ENCODE results near the gene BAG2. TPM values are rescaled to one million over a fixed set of nuclear protein-coding genes. Genes with fewer than 3 reads are reported as not detected.
A peak's percentile ranks its signal among the peaks of the same experiment; 100 is the strongest.

The BAG2 gene
- total and polyA plus RNA-seq, 2 of the 4 experiments (the other 2 are of a cell fraction) = 8.1 to 10.0 TPM

DNA sequence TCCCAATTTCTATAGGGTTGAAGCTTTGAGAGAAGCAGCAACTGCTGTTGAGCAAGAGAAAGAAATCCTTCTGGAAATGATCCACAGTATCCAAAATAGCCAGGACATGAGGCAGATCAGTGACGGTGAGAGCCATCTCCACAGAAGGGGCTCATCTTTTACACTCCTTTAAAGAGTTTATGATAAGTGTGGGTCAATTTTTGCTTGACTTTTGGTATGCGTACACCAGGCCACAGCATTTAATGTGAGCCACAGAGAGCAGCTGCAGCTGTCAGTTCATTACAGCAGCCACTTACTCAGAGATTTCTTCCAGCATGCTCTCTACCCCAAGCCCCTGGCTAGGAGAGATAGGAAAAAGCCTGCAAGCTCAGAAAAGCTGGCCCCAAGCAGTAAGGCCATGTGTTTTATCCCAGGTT lies 9.9 kb downstream of the BAG2 start:
- H3K4me1 ChIP-seq (ENCODE audit: control insufficient read depth, insufficient read depth, low read length) = peaks cover 20% of the 10 kb centered on the region

More for the DNA sequence above, 9.9 kb downstream of the BAG2 start:
- no peak overlapping the region for H3K14ac ChIP-seq (replicated peaks; ENCODE audit: low read depth, low read length)
- no peaks in the 10 kb centered on the region for H3K27me3 ChIP-seq (ENCODE audit: control insufficient read depth, insufficient read depth, low read length)
- CTCF ChIA-PET = no interaction called here
- peaks cover 29% of the 10 kb centered on the region for H3K36me3 ChIP-seq (ENCODE audit: control insufficient read depth, insufficient read depth, low read length)
- peak overlapping the region; percentile 10; the same call in 1 of the 2 replicates for H2AK5ac ChIP-seq (ENCODE audit: low read depth, low read length)
- POLR2A ChIA-PET (ENCODE audit: unreplicated experiment) = no interaction called here
- intact Hi-C loops (cut with micrococcal nuclease) = loop anchor here (2.0 kb wide), 1 partner anchor 135 kb away; the partner anchor contains the start of gene PRIM2
- H3K4me3 ChIP-seq (ENCODE audit: insufficient read depth, low read depth, low read length) = no peak overlapping the region
- no peak overlapping the region for H2BK15ac ChIP-seq (ENCODE audit: low read depth, low read length)
- H3K79me1 ChIP-seq (ENCODE audit: low read depth in 1 of 2, low read length in 2 of 2) = peaks cover 10 to 52% of the 10 kb centered on the region in 2 experiments; a peak in 3 of 4 replicates
- H2BK120ac ChIP-seq (ENCODE audit: low read depth, low read length) = no peak overlapping the region
- peak overlapping the region; percentile 18 for H2BK5ac ChIP-seq (ENCODE audit: low read depth, low read length, poor library complexity, severe bottlenecking)
- peak; percentile 65 for ATAC-seq (ENCODE audit: low read depth)
- H4K5ac ChIP-seq (ENCODE audit: low read depth, low read length) = no peak overlapping the region
- H3K9me3 ChIP-seq (ENCODE audit: control insufficient read depth, insufficient read depth, low read length) = no peaks in the 10 kb centered on the region
- H3K18ac ChIP-seq (ENCODE audit: low read depth, low read length) = no peak overlapping the region
- peaks cover 13% of the 10 kb centered on the region; the same call in 1 of the 2 replicates for H3K9me1 ChIP-seq (ENCODE audit: insufficient read depth, low read length)
- DNase-seq = peak; percentile 83
- H3K4me2 ChIP-seq (ENCODE audit: low read depth, low read length) = no peak overlapping the region
- H2BK20ac ChIP-seq (ENCODE audit: low read depth, low read length) = no peak overlapping the region
- peak overlapping the region; percentile 50; the same call in 1 of the 2 replicates for H3K27ac ChIP-seq (ENCODE audit: insufficient read depth, low read length)
- no peak for TF ChIP-seq POLR2A (IDR thresholded peaks at IDR 0.05; ENCODE audit: low read depth, low read length)
- no peak for TF ChIP-seq RCOR1 (IDR thresholded peaks at IDR 0.05; ENCODE audit: insufficient replicate concordance, low read length)
- no peak for TF ChIP-seq FOS (IDR thresholded peaks at IDR 0.05; ENCODE audit: low read depth, low read length)
- no peak for TF ChIP-seq ELK1 (IDR thresholded peaks at IDR 0.05; ENCODE audit: borderline replicate concordance, low read depth, low read length)
- no peak for TF ChIP-seq MAFK (IDR thresholded peaks at IDR 0.05; ENCODE audit: low read depth, low read length)
- peak; percentile 68; the same call in 1 of the 2 replicates for TF ChIP-seq CEBPB (IDR thresholded peaks at IDR 0.05; ENCODE audit: low read depth, low read length)
- no peak for TF ChIP-seq CHD1 (IDR thresholded peaks at IDR 0.05; ENCODE audit: low read depth, low read length)
- TF ChIP-seq MXI1 (IDR thresholded peaks at IDR 0.05; ENCODE audit: borderline replicate concordance, low read depth, low read length) = peak; percentile 43; the same call in 1 of the 2 replicates
- TF ChIP-seq BHLHE40 (IDR thresholded peaks at IDR 0.05; ENCODE audit: low read depth, low read length) = no peak
- no peak for TF ChIP-seq SMC3 (IDR thresholded peaks at IDR 0.05; ENCODE audit: low read depth, low read length)
- TF ChIP-seq RFX5 (IDR thresholded peaks at IDR 0.05; ENCODE audit: low read depth, low read length) = no peak
- TF ChIP-seq MAZ (IDR thresholded peaks at IDR 0.05; ENCODE audit: borderline replicate concordance, low read depth, low read length) = no peak
- BruUV-seq (replicated peaks) = no TSS peak
- no peak overlapping the region for H4K91ac ChIP-seq (ENCODE audit: insufficient read depth, low read depth, low read length)
- peak overlapping the region; percentile 4; the same call in 1 of the 2 replicates for H3K4ac ChIP-seq (ENCODE audit: low read depth, low read length)
- no CpG with 5 or more reads among the region's 2 CpGs for WGBS, 2 experiments (ENCODE audit: extremely low coverage in 2 of 2, insufficient read length in 1 of 2)
- no peak overlapping the region for H3K9ac ChIP-seq (ENCODE audit: low read depth, low read length)
- dilution Hi-C loops (cut with HindIII; ENCODE audit: low sequenced_read_pairs, unreplicated experiment) = no loop called here
- H4K8ac ChIP-seq (ENCODE audit: low read depth in 2 of 2, low read length in 2 of 2) = peak overlapping the region in 1 of 2 experiments; percentile 47; a peak in 1 of 4 replicates
- no peak overlapping the region for H2AFZ ChIP-seq (replicated peaks; ENCODE audit: low read length, poor library complexity)
- in situ Hi-C loops (cut with MboI; ENCODE audit: low sequenced_read_pairs) = loop anchor here (5.0 to 10.0 kb wide), 2 partner anchors 135 to 277 kb away; partner anchors contain the start of gene PRIM2
- H2AK9ac ChIP-seq (replicated peaks; ENCODE audit: low read depth, low read length, poor library complexity) = peak overlapping the region; percentile 7
- H3K23ac ChIP-seq (ENCODE audit: low read depth, low read length) = peak overlapping the region; percentile 9
- peaks cover 44% of the 10 kb centered on the region for H4K20me1 ChIP-seq (ENCODE audit: insufficient read depth, low read length)
- H3K56ac ChIP-seq (ENCODE audit: extremely low read depth, insufficient read depth, low read length) = no peak overlapping the region; the same call in 1 of the 2 replicates
